HepG2 (cell line): ENCODE results near the gene MEF2B. TPM values are rescaled to one million over a fixed set of nuclear protein-coding genes. Genes with fewer than 3 reads are reported as not detected.
A peak's percentile ranks its signal among the peaks of the same experiment; 100 is the strongest.

Experiments used
- ARID4A ChIP-seq: sonication (generic); formaldehyde crosslinking; IDR thresholded peaks from 2 replicates; pipeline ENCODE4 v1.5.0; 2020; ENCODE audit warnings: mild to moderate bottlenecking, missing genetic modification reagents, borderline replicate concordance
- ATRX ChIP-seq: sonication (generic); formaldehyde crosslinking; IDR thresholded peaks from 2 replicates; pipeline ENCODE4 v1.4.0; 2020; ENCODE audit warnings: missing genetic modification reagents, borderline replicate concordance
- CBX2 ChIP-seq, 2 experiments: fragments of 200-600 bp in 1 of 2; sonication (generic); formaldehyde crosslinking in 1 of 2; IDR thresholded peaks; 2 replicates each; pipeline versions ENCODE4 v1.7.0 to v1.8.1; 2018 to 2022; ENCODE audit warnings: low read depth in 2 of 2, low read length in 1 of 2, mild to moderate bottlenecking in 1 of 2, missing genetic modification reagents in 1 of 2
- E2F2 ChIP-seq: sonication (generic); formaldehyde crosslinking; IDR thresholded peaks from 2 replicates; pipeline ENCODE4 v1.4.0; 2020; ENCODE audit warnings: missing genetic modification reagents, borderline replicate concordance
- HNF1A ChIP-seq, 2 experiments: sonication (generic) in 1 of 2; formaldehyde crosslinking in 1 of 2; IDR thresholded peaks; 2 replicates each; pipeline versions ENCODE4 v1.4.0 to v1.6.1; 2016 to 2020; ENCODE audit warnings: borderline replicate concordance in 1 of 2, low read depth in 1 of 2, mild to moderate bottlenecking in 1 of 2, missing genetic modification reagents in 1 of 2
- NCOA2 ChIP-seq: sonication (generic); formaldehyde crosslinking; IDR thresholded peaks from 2 replicates; pipeline ENCODE4 v1.8.0; 2022; ENCODE audit warnings: inconsistent platforms
- PATZ1 ChIP-seq: sonication (generic); formaldehyde crosslinking; IDR thresholded peaks from 2 replicates; pipeline ENCODE4 v1.4.0; 2020; ENCODE audit warnings: missing genetic modification reagents
- SAP130 ChIP-seq: IDR thresholded peaks from 2 replicates; pipeline ENCODE4 v1.6.1; 2016; ENCODE audit warnings: low read depth
- SIX1 ChIP-seq: sonication (generic); formaldehyde crosslinking; IDR thresholded peaks from 2 replicates; pipeline ENCODE4 v1.4.0; 2020; ENCODE audit warnings: missing genetic modification reagents, borderline replicate concordance
- SSRP1 ChIP-seq: IDR thresholded peaks from 2 replicates; pipeline ENCODE4 v1.6.1; 2016; ENCODE audit warnings: control low read depth
- ZBTB26 ChIP-seq: IDR thresholded peaks from 2 replicates; pipeline ENCODE4 v1.6.1; 2016; ENCODE audit warnings: missing compliant biosample characterization, missing genetic modification reagents, borderline replicate concordance
- ZNF510 ChIP-seq: sonication (generic); formaldehyde crosslinking; IDR thresholded peaks from 2 replicates; pipeline ENCODE4 v1.4.0; 2020; ENCODE audit warnings: low read depth, mild to moderate bottlenecking, missing genetic modification reagents
- ZNF512 ChIP-seq: sonication (generic); formaldehyde crosslinking; IDR thresholded peaks from 2 replicates; pipeline ENCODE4 v1.4.0; 2020; ENCODE audit warnings: mild to moderate bottlenecking, missing genetic modification reagents
- polyA plus RNA-seq, 8 experiments: library from polyadenylated mRNA; depleted of rRNA in 3 of 8; stranded (reverse) in 7 of 8; unstranded in 1 of 8; fragments of >200 nt; fragmentation: Illumina TruSeq in 4 of 8; extraction: Trizol in 4 of 8; gene quantifications; 2 replicates each; pipeline versions ENCODE4 v1.2.1 to v1.2.3, GENCODE V29; 2011 to 2016; ENCODE audit warnings: low read depth in 4 of 8, missing spikeins in 1 of 8, mixed read lengths in 1 of 8; ENCODE audit not compliant: insufficient read depth in 1 of 8
- total RNA-seq, 5 experiments: library from RNA; depleted of rRNA; stranded (reverse); fragments of >200 nt; fragmentation: Illumina TruSeq; extraction: Trizol; gene quantifications; 2 replicates each; pipeline ENCODE4 v1.2.3, GENCODE V29; 2016; ENCODE audit warnings: low read depth in 1 of 5

MEF2B gene
- total and polyA plus RNA-seq, 2 of the 13 experiments (the other 11 are each of a cell fraction or from before 2014, with no cell fraction given): 1.2 to 1.7 TPM

GRCh38 chr19:19095691-19096090, 74.4 kb downstream of the MEF2B start (continued):
- TF ChIP-seq ARID4A (CRISPR knock-in tag) (no peak), CBX2 (IDR thresholded peaks at IDR 0.05; ENCODE audit: low read depth, low read length) (no peak), CBX2 (CRISPR knock-in tag; IDR thresholded peaks at IDR 0.05; ENCODE audit: low read depth) (no peak), ZBTB26 (CRISPR knock-in tag) (no peak), SSRP1 (CRISPR knock-in tag) (no peak), ATRX (CRISPR knock-in tag) (no peak), PATZ1 (CRISPR knock-in tag) (peak; percentile 46), SIX1 (CRISPR knock-in tag) (no peak), ZNF510 (CRISPR knock-in tag) (no peak), NCOA2 (CRISPR knock-in tag) (0 out of 2 replicates have a peak, but pooled peaks have one; percentile 15), SAP130 (CRISPR knock-in tag) (0 out of 2 replicates have a peak, but pooled peaks have one; percentile 8), ZNF512 (no peak), E2F2 (CRISPR knock-in tag) (no peak), HNF1A (IDR thresholded peaks at IDR 0.05; ENCODE audit: low read depth) (0 out of 2 replicates have a peak, but pooled peaks have one; percentile 46), HNF1A (CRISPR knock-in tag; IDR thresholded peaks at IDR 0.05; ENCODE audit: borderline replicate concordance) (peak; percentile 79; the same call in 1 of the 2 replicates)
